HG02678 (cell line): ENCODE measurements around the gene WNT11.

ENCODE experiments used
- ATAC-seq: cut with Tn5 transposase; IDR thresholded peaks from one replicate; pipeline ENCODE4 v1.9.1; 2021; ENCODE audit warnings: mild to moderate bottlenecking, moderate library complexity; ENCODE audit not compliant: unreplicated experiment

The WNT11 gene

DNA sequence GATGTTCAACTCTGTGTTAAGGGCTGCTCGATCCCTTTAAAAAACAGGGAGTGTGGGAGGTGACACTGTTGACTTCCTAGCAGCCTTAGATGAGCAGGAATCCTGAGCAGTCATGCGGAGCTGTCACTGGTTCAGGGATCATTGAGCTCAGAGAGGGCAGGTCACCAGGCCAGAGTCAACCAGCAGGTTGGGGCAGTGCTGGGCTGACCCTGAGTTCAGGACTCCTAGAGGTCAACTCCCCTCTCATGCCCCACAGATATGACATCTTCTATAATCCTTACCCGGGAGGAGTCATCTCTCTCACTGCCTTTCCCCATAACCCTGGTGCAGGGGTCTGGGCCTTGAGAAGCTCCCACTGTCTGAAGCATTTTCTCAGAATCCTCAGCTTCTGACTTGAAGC is 12.9 kb upstream of the WNT11 start:
- no peak for ATAC-seq

DNA sequence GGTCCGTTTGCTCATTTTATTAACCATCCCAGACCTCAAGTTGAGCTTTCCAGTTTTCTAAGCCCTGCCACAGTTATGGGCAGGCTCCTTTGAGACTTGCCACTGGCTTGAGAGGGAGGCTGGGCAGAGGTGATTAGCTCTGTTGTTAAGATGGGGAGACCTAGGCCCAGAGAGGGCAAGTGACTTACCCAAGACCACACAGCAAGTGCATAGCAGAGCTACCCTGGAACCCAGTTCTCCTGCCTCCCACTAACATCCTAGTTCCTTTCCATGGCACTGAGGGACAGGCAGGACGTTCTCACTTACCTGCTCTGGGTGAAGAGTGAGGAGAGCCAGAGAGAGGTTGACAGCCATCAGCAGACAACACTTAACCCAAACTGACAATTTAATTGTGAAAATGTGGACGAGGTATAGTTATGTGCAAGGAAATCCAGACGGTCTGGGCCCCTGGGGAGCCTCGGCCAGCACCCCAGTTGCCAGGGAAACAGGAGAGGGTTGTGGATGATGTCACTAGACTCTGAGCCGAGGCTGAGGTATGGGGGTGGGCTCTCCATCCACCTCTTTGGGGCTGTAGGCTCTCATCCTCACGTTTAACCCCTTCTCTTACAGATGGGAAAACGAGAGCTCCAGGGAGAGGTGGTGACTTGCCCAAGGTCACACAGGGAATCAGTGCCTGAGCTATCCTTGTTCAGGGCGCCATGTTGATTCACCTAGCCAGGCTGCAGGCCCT is 12.3 kb upstream of the WNT11 start:
- no peak for ATAC-seq

DNA sequence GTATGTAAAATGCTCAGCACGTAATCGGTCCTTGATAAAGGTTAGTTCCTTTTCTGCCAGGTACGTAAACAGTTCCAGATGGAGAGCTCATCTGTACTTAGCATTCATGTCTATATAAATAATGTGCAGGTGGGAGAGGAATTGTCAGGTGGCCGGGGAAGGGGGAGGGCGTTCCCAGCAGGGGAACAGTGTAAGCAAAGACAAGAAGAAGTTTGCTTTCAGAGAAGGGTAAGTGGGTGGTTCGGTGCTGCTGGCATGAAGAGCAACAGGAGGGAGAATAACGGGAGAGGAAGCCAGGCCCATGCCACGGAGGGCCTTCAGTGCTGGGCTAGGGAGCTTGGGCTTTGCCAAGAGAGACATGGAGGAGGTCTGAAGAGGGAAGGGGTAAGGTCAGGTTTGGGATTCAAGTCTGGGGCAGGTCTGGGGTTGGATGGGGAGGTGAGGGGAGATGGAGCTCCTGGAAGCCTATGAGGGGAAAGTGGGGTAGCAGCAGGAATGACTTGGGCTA is 11.4 kb upstream of the WNT11 start:
- no peak for ATAC-seq

DNA sequence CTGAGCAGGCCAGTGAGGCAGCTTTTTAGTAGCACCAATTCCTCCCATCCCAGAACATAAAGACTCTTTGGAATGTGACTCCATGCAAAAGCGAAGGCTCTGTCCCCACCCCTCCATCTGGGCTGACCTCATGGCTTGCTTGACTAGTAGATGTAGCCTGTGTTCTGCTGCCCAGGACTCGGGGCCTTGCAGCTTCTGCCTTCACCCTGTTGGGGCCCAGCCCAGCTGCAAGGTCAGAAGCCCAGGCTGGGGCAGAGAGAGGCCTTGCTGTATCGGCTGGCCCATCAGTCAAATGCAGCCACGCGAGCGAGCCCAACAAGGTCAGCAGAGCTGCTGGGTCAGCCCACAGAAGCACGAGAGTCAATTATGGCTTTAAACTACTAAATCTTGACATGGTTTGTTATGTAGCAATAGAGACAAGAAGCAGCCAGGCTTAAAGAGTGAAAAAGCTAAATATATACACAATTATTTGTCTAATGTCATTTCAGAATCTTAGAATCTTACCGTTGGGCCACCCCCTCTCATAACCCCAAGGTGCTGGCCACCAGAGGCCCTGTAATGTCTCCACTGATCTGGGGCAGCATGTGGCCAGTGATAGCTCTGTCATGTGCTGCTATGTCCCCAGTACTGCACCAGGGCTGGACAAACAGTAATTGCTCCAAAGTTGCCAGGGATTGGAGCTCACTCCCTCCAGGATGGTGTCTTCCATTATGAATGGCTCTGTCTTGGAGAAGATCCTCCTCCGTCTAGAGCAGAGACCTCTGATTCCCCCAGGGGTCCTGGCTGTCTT is 10.4 kb upstream of the WNT11 start:
- no peak for ATAC-seq

DNA sequence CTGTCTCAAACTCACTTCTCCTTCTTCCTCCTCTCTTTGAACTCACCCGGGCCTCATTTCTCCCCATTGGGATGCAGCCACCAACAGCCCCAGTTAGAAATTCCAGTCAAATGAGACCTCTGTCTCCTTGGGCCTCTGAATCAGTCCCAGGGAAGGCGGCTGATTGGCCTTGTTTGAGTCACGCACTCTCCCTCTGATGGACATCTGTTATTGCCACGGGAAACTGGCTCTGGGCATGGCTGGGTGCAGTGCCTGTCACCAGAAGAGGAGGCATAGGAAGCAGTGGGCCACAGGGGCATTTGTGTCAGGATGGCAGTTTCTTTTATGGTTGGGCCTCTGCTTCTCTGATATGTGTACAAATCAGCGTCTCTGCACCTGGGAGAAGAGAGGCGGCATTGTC is 9.6 kb upstream of the WNT11 start:
- no peak for ATAC-seq

DNA sequence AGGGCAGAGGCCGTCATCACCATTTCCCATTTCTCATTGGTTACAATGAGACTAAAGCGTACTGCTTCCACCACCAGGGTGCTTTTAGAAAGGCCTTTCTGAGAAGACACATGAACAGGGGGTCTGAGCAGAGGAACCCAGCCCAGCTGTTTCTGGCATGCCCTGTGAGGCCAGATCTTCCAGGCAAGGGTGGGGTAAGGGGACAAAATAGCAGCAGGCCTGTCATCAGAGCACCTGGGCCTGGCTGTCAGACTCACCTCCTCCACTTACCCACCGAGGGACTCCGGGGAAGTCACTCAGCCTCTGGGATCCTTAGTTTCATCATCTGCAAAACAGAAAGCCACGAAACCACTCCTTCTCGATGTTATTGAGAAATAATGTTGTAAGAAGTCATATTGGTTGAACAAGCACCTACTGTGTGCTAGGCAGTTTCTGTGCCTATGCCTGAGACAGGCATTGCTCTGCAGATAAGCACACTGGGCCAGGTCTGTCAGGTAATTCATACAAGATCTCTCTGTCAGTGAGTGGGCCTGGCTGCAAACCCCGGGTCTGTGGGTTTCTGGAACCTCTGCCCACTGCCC is 8.8 kb upstream of the WNT11 start:
- ATAC-seq: no peak

DNA sequence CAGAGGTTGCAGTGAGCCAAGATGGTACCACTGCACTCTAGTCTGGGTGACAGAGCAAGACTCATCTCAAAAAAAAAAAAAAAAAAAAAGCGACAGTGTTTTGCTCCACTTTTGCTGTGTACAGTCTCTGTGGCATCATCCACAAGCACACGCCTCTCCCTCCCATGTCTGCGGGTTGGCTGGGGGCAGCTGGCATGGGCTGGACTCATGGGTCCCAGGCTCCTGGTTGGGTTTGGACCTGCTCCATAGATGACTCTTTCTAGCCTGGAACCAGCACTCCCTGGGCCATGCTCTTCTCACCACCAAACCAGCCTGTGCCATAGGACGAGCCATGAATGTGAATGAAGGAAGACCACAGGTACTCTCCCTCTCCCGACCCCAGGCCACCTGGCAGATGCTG is 7.9 kb upstream of the WNT11 start:
- no peak for ATAC-seq

DNA sequence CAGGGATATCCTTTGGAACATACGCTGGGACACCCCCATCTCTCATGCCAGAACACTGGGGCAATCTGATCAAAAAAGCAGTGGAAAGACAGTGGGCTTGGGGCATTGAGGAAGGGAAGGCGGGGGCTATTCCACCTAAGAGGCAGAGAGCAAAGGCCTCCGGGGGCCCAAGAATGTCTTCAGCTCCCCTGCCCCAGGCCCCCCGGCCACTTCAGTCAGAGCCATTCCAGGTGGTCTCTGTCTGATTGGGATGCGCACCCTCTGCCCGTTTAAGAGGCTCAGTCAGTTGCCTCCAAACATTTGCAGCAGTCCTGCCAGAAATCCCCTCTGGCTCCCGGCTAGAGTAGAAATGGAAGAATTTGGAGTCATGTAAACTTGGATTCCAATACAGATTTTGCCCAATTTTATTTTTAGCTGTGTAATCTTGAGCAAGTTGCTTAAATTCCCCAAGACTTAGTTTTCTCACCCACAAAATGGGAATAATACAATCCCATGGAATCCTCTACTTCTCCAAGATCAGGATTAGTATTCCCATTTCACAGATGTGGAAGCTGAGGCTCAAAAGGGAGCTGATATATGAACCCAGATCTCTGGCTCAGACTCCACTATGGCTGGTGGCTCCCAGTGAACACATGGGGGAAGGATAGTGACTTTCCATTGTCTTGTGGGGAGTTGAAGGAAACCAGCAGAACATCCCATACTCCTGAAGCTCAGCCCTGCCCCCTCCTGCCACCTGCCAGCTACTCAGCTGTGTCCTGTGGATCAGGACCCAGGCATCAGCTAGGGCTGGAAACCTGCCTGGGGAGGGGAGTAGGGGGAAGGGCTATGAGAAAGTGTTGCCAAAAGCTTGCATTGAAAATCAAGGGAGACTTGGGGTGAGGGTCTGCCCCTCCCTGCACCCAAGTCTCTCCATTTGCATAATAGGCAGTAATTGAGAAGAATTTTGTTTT is 6.1 kb upstream of the WNT11 start:
- no peak for ATAC-seq

DNA sequence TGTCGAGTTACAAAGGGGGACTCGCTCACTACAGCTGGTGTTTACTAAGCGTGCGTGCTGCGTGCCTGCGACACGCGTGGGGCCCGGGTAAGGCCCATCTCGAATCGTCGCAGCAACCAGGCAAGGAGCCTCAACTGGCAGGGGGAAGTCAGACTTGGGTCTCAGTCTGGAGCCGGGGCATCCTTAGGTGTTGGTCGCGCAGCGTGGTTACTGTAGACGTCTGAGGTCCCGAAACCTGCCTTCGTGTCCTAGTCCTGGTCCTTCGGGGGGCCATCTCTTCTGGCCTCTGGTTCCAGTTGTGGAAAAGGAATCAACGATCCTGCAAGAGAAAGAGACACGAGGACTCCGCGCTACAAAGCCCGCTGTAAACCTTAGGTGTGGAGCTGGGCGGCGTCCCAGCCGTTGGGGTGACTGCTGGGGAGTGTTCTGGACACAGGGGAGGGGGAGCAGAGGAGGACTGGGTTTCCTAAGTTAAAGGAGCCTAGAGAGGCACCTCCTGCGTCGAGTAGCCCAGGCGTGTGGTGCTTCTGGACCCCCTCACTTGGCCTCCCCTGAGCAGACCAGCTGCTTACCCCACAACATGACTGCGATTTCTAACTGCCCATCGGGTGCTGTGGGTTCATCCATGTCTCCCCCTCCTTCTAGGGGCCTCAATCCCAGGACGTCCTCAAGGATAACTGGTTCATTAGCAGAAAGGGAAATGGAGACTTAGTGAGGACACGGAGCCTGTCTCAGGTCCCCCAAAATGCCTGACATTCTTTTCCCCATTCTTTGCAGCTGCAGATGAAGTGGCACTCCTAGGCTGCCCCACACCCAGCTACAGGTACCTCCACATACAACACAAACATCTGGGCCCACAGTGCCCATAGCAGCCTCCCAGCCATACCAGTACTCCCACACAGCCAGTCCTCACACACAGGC is 4.9 kb upstream of the WNT11 start:
- ATAC-seq: no peak

DNA sequence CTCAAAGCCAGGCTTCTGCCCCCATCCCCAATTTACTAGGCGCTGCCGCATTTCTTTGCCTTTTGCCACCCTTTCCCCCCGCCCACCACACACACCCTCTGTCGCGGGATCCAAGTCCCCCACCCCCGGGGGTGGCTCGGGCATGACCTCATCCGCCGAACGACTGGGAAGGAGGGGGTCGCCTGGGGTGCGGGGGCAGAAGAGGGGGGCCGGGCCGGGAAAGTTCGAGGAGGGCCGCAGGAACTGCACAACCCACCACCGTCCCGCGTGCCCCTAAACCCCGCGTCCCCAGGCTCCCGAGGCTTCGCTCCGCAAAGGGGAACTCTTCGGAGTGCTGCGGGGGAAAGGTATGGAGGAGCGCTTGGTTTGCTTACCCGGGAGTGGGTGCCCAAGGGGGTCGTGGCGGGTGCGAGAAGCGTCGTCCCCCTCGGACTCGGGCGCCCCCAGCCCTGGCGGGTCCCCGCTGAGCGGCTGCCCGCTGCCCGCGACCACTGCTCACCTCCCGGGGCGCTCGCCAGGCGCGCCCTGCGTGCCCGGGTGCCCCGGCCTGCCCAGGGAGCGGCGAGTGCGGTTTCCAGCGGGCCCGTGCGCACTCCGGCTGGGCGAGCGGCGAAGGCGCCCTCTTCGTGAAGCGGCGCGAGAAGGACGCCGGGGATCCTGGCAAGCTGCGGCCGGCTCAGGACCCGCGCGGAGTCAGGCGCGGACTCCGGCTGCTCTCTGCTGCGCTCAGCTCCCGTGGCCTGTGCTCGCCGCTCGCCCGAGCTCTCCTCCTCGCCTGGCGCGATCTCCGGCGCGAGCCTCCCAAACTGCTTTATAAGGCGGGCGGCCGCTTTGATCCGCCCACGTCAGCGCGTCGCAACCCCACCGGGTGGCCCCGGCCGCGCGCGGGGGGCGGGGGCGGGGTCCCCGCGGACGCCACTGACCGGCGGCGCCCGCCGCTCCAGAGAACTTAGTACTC is 4.0 kb upstream of the WNT11 start:
- ATAC-seq: no peak

DNA sequence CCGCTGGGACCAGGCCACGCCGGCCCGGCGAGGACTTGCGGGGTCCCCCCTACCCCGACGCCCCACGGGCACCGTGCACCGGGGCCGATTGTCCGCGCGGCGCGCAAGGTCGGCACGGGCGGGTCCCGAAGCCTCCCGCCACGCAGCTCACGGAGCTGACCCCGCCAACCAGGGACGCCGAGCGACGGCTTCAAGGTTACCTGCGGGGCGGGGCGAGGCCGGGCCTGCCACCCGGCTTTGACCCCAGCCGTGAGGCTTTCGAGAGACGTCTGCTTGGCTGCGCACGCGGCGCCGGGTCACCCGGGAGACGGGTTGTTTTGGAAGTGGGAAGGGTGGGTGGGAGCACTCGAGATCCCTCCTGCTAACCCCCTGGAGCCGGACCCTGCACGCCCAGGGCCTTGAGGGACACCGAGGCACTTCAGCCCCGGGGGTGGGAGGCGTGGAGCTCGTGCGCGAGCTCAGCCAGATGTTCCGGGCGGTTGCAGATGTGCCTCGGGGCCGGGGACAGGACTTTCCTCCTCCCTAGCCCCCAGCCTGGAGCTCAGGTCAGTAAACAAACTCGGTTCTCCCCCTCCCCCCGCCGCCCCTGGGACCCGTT is 3.2 kb upstream of the WNT11 start:
- ATAC-seq: no peak

DNA sequence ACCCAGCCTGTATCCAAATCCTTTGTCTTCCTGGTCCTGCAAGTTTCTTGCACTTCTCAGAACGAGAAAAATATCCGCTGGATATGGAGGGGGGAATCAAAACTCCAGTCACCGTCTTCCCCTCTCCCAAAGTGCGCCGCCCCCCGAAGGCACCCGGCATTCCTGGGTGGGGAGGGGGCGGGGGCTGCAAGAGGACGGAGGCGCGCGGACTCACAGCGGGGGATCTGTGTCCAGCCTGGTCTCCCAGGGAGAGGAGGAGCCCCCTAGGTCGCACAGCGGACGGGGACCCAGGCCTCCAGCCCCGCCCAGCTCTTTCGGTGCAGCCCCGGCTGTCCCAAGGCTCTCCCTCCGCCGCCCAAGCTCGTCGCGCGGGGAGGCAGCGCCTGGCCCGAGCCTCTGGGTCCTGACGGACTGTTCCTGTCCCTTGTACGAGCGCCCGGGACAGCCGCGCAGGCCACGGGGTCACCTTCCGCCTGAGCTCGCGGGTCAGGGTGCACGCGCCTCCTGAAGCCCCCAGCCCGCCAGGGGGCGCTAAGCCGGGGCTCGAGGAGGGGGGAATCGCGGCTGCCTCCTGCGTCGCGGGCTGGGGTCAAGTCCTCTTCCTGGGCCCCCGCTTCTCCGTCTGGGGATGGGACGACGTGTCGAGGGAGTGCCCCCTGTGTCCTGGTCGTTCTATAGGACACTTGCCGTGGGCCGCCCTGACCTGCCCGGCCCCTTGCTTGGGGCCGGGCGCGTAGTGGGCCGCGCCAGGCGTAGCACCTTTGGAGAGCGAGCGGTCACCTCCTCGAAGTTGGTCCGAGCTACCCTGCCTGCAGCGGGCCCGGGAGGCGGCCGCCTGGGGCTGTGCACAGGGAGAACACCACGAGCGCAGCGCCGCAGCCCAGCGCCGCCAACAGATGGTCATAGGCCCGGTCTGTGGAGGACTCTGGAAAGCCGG is 2.4 kb upstream of the WNT11 start:
- no peak for ATAC-seq

DNA sequence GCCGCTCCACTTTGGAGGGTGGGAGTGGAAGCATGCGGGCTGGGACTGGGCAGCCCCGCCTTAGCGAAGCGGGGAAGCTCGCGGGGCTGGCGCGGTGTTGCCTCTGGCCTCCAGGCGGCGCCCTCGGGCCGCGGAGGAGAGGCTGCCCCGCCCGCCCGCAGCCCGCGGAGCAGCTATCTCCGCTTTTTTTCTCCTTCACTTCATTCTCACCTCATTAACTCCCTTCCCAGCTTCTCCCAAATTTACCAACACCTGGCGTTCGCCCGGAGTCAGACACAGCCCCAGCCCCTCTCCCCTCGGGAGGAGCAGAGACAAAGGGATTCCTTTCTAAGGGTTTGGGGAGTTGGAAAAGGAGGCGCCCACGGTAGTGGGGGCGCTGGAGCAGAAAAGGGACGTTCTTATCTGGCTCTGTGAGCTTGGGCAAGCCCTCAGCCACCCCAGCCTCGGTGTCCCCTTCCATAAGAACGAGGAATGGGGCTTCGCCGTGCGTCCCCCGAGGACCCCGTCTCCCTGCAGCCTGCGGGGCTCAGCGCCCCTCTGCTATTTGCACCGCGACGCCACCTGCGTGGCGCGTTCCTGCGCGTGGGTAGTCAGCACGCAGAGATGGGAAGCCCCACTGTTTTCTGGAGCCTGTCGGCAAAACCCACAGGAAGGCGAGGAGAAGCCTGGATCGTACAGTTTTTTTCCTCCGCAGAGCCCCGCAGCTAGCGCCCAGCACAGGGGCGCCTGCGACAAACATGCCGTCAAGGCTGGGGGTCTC is 1.5 kb upstream of the WNT11 start:
- ATAC-seq: peak; percentile 51

DNA sequence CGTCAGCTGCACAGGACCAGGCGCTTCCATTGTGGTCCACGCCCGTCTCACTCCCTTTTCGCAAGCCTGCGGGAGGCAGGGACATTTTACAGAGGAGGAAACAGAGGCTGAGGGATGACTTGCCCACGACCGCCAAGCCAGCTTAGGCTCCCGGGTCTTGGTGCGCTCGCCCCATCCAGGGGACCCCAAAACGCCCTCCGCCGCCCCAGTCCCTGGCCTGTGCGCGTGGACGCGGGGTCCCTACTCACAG is 300 bp downstream of the WNT11 start:
- no peak for ATAC-seq

DNA sequence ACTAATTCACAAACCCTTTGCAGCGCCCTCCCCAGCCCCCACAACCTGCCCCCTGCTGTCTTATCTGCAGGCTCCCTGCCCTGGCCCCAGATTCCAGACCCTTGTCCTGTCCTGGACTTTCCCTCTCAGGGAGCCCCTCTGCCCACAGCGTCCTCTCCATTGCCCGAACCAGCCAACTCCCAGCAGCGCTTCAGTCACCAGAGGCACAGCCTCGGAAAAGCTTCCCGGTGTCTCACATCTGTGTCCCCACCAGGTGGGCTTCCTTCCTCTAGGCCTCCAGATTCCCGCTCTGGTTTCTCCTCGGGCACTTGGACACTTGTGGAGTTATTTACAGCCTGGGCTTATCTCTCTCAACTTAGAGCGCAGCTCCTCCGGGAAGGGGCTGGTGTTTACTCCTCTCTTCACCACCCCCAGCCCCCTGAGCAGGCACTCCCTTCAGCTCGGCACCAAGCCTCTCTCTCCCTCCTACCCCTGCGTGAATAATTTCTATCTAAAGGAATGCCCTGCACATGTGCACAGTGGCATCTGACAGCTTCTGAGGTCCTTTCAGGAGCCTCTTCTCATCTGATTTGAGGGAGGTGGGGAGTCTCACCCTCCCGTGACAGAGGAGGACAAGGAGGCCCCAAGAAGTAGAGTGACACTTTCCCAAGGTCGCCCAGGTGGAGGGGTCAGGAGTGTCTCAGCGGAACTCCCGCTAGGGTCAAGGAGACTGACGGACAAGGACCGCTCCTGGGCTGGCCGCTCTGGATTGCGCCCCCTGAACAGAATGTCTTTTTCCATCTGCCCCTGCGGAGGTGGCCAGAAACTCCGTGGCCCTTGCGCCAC is 838 bp downstream of the WNT11 start:
- ATAC-seq: no peak

DNA sequence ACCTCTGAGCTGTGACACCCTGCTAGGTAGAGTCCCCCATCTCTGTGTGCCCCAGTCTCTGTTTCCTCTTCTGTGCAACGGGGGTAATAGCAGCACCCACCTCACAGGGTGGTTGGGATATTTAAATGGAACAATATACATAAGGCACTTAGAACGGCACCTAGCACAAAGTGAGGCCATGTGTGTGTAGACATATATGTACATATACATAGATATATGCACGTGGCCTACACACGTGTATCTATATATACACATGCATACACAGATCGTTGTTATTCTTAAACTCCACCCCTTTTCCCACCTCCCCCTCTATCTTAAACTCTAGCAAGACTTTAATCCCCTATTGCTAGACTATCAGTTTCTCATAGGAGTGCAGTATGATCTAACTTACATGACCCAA is 2.4 kb downstream of the WNT11 start:
- ATAC-seq: no peak
